ENCODE results near the gene USP14.

The USP14 gene

DNA sequence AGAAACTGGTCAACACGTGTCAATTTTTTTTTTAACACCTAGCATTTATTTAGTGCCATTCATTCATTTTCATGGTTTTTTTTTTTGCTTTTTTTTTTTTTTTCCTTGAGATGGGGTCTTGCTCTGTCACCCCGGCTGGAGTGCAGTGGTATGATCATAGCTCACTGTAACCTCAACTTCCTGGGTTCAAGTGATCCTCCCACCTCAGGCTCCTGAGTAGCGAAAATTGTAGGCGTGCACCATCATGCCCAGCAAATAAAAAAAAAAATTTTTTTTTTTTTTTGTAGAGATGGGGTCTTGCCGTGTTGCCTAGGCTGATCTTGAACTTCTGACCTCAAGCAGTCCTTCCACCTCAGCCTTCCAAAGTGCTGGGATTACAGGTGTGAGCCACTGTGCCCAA, 21.1 kb downstream of the USP14 start:
- no peak overlapping the region for H3K27ac ChIP-seq (ENCODE audit: low read length)

DNA sequence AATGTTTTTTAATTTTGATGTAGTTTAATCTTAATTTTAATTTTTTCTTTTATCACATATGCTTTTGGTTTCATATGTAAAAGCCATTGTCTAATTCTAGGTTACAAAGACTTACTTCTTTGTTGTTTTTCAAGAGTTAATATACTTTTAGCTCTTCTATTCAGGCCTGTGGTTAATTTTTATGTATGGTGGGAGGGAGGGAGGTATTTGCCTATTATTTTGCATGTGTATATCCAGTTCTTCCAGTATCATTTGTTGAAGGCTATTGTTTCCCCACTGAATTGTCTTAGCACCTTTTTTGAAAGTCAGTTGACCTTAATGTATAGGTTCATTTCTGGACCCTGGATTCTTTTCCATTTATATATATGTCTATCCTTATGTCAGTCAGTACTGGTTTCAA, 23.4 kb downstream of the USP14 start:
- Histone ChIP-seq H3K4me1 (ENCODE audit: control insufficient read depth in 1 of 2, insufficient read depth in 2 of 2, low read length in 2 of 2) (peaks cover 0 to 20% of the 10 kb centered on the region in 2 donors), H3K4me3 (ENCODE audit: low read depth in 1 of 2, low read length in 2 of 2) (no peak overlapping the region), H3K27me3 (ENCODE audit: low read depth, low read length) (no peaks in the 10 kb centered on the region), H3K27ac (ENCODE audit: low read length) (no peak overlapping the region), H3K36me3 (ENCODE audit: control insufficient read depth in 1 of 2, insufficient read depth in 2 of 2, low read length in 2 of 2) (peaks cover 22 to 25% of the 10 kb centered on the region in 2 donors), H3K9me3 (ENCODE audit: control insufficient read depth in 1 of 2, low read length in 2 of 2) (no peaks in the 10 kb centered on the region)

More for the DNA sequence above, 21.1 kb downstream of the USP14 start:
- no peak overlapping the region for H3K4me3 ChIP-seq (ENCODE audit: low read depth in 1 of 2, low read length in 2 of 2)
- H3K27me3 ChIP-seq (ENCODE audit: low read depth, low read length) = no peaks in the 10 kb centered on the region
- H3K36me3 ChIP-seq (ENCODE audit: control insufficient read depth in 1 of 2, insufficient read depth in 2 of 2, low read length in 2 of 2) = peaks cover 14 to 25% of the 10 kb centered on the region in 2 donors
- H3K9me3 ChIP-seq (ENCODE audit: control insufficient read depth in 1 of 2, low read length in 2 of 2) = no peaks in the 10 kb centered on the region
- peaks cover 0 to 20% of the 10 kb centered on the region in 2 donors for H3K4me1 ChIP-seq (ENCODE audit: control insufficient read depth in 1 of 2, insufficient read depth in 2 of 2, low read length in 2 of 2)

DNA sequence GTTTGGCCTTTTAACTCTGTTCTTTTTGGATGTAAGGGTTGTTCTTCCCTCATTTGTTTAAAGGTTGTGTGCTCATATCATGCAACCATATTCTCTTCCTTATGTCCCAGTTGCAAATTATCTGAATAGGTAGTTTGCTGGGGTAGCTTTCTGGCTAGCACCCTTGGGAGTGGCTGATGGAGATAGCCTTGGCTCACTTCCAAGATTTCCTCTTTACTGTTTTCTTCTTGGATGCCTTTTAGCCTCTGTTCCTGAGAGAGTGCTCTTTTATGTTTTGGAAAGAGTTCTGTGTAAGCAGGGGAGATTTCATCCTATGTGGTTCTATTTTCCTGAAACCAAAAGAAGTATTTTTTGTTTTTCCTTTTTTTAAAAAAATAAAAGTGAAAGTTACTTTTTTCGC, 25.4 kb downstream of the USP14 start:
- H3K36me3 ChIP-seq (ENCODE audit: control insufficient read depth in 1 of 2, insufficient read depth in 2 of 2, low read length in 2 of 2) = peaks cover 22 to 23% of the 10 kb centered on the region in 2 donors
- no peak overlapping the region for H3K27ac ChIP-seq (ENCODE audit: low read length)

DNA sequence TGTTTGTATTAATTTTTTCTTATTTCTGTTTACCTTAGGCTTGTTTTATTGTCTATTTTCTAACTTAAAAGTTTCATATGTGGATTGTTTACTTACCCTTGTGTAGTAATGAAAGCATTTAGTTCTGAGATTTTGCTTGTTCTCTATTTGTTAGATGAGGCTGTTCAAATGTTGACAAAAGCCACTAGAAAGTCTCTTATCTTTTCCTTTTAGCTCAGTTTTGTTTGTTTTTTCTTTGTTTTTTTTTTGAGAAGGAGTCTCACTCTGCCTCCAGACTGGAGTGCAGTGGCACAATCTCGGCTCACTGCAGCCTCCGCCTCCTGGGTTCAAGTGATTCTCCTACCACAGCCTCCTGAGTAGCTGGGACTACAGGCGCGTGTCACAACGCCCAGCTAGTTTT, 30.9 kb downstream of the USP14 start:
- no peak overlapping the region for H3K27ac ChIP-seq (ENCODE audit: low read length)
- no peaks in the 10 kb centered on the region for H3K4me1 ChIP-seq (ENCODE audit: control insufficient read depth in 1 of 2, insufficient read depth in 2 of 2, low read length in 2 of 2)
- H3K9me3 ChIP-seq (ENCODE audit: control insufficient read depth in 1 of 2, low read length in 2 of 2) = no peaks in the 10 kb centered on the region
- no peak overlapping the region for H3K4me3 ChIP-seq (ENCODE audit: low read depth in 1 of 2, low read length in 2 of 2)
- H3K36me3 ChIP-seq (ENCODE audit: control insufficient read depth in 1 of 2, insufficient read depth in 2 of 2, low read length in 2 of 2) = peaks cover 0 to 10% of the 10 kb centered on the region in 2 donors
- H3K27me3 ChIP-seq (ENCODE audit: low read depth, low read length) = no peaks in the 10 kb centered on the region

More for the DNA sequence above, 25.4 kb downstream of the USP14 start:
- H3K27me3 ChIP-seq (ENCODE audit: low read depth, low read length) = no peaks in the 10 kb centered on the region
- no peak overlapping the region for H3K4me3 ChIP-seq (ENCODE audit: low read depth in 1 of 2, low read length in 2 of 2)
- H3K4me1 ChIP-seq (ENCODE audit: control insufficient read depth in 1 of 2, insufficient read depth in 2 of 2, low read length in 2 of 2) = peaks cover 0 to 11% of the 10 kb centered on the region in 2 donors
- no peaks in the 10 kb centered on the region for H3K9me3 ChIP-seq (ENCODE audit: control insufficient read depth in 1 of 2, low read length in 2 of 2)

DNA sequence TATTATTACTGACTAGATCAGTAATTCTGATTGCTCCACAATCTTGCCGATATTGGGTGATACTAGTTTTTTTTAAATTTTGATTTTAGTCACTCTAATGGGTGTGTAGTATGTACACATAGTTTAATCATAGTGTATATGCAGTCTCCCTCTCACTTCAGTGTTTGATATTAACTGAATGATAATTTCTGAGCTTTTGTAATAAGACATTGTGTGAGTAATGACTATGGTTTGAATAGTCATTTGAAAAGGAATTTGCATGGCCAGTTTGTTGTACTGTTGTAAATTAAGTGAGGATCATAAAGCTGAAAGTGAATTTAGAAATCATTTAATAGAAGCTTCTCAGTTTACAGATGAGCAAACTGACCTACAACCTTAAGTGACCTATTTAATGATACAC, 33.4 kb downstream of the USP14 start:
- no peak overlapping the region for H3K27ac ChIP-seq (ENCODE audit: low read length)
- peaks cover 0 to 3% of the 10 kb centered on the region in 2 donors for H3K36me3 ChIP-seq (ENCODE audit: control insufficient read depth in 1 of 2, insufficient read depth in 2 of 2, low read length in 2 of 2)
- no peaks in the 10 kb centered on the region for H3K4me1 ChIP-seq (ENCODE audit: control insufficient read depth in 1 of 2, insufficient read depth in 2 of 2, low read length in 2 of 2)
- H3K9me3 ChIP-seq (ENCODE audit: control insufficient read depth in 1 of 2, low read length in 2 of 2) = no peaks in the 10 kb centered on the region
- H3K4me3 ChIP-seq (ENCODE audit: low read depth in 1 of 2, low read length in 2 of 2) = no peak overlapping the region
- no peaks in the 10 kb centered on the region for H3K27me3 ChIP-seq (ENCODE audit: low read depth, low read length)

DNA sequence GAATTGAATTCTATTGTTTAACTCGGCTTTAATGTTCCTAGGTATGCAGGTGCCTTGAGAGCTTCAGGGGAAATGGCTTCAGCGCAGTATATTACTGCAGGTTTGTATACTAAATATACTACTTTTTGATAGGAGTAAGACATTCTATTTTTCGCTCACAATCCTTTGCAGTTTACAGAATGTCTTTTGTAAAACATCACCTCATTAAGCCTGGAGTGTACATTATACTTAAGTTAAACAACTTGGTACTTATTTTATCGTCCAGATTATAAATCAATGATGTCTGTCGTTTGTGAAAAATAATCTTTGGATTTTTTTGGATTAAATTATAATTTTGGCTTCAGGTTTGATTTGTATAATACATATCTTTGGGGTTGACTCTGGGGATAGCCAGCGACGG, 34.4 kb downstream of the USP14 start:
- Histone ChIP-seq H3K9me3 (ENCODE audit: control insufficient read depth in 1 of 2, low read length in 2 of 2) (no peaks in the 10 kb centered on the region), H3K4me3 (ENCODE audit: low read depth in 1 of 2, low read length in 2 of 2) (no peak overlapping the region), H3K4me1 (ENCODE audit: control insufficient read depth in 1 of 2, insufficient read depth in 2 of 2, low read length in 2 of 2) (no peaks in the 10 kb centered on the region), H3K27me3 (ENCODE audit: low read depth, low read length) (no peaks in the 10 kb centered on the region), H3K27ac (ENCODE audit: low read length) (no peak overlapping the region), H3K36me3 (ENCODE audit: control insufficient read depth in 1 of 2, insufficient read depth in 2 of 2, low read length in 2 of 2) (peaks cover 5 to 10% of the 10 kb centered on the region in 2 donors)

DNA sequence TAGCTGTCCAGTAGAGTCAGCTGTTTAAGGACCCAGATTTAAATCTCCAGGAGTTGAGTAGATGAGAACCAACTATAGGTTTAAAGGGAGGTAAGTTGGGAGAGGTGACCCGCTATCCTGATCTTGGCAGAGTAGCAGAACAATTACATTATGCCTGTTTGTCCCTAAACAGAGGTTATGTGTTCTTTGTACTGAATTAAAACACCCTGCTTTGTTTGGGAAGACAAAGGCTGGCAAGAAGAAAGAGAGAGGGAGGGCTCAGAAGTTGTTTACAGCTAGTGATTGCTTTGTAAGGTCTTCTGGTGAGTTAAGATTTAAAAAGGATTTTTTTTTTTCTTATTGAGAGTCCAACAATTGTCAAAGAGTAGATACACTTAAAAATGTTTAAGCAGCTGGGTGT, 37.3 kb downstream of the USP14 start:
- no peak overlapping the region for H3K4me3 ChIP-seq (ENCODE audit: low read depth in 1 of 2, low read length in 2 of 2)
- H3K27ac ChIP-seq (ENCODE audit: low read length) = no peak overlapping the region
- H3K27me3 ChIP-seq (ENCODE audit: low read depth, low read length) = no peaks in the 10 kb centered on the region
- peaks cover 15 to 31% of the 10 kb centered on the region in 2 donors for H3K36me3 ChIP-seq (ENCODE audit: control insufficient read depth in 1 of 2, insufficient read depth in 2 of 2, low read length in 2 of 2)
- H3K4me1 ChIP-seq (ENCODE audit: control insufficient read depth in 1 of 2, insufficient read depth in 2 of 2, low read length in 2 of 2) = no peaks in the 10 kb centered on the region
- no peaks in the 10 kb centered on the region for H3K9me3 ChIP-seq (ENCODE audit: control insufficient read depth in 1 of 2, low read length in 2 of 2)

DNA sequence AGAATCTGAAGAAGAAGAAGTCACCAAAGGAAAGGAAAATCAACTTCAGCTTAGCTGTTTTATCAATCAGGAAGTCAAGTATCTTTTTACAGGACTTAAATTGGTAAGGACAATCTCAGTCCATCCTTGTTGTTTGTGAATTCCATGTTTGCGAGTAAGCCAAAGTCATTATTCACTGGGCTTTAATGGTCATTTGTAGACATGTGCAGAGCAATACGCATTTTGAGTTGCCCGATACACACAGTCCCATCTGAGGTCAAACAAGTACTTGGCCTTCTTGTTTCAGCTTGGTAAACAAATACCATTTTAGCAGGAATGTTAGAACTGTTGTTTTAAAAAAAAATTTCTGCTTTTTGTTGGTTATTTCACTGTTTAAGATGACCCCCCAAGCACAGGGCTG, 40.9 kb downstream of the USP14 start:
- Histone ChIP-seq H3K4me1 (ENCODE audit: control insufficient read depth in 1 of 2, insufficient read depth in 2 of 2, low read length in 2 of 2) (no peaks in the 10 kb centered on the region), H3K27me3 (ENCODE audit: low read depth, low read length) (no peaks in the 10 kb centered on the region), H3K36me3 (ENCODE audit: control insufficient read depth in 1 of 2, insufficient read depth in 2 of 2, low read length in 2 of 2) (peaks cover 34 to 50% of the 10 kb centered on the region in 2 donors), H3K9me3 (ENCODE audit: control insufficient read depth in 1 of 2, low read length in 2 of 2) (no peaks in the 10 kb centered on the region), H3K27ac (ENCODE audit: low read length) (no peak overlapping the region), H3K4me3 (ENCODE audit: low read depth in 1 of 2, low read length in 2 of 2) (no peak overlapping the region)

DNA sequence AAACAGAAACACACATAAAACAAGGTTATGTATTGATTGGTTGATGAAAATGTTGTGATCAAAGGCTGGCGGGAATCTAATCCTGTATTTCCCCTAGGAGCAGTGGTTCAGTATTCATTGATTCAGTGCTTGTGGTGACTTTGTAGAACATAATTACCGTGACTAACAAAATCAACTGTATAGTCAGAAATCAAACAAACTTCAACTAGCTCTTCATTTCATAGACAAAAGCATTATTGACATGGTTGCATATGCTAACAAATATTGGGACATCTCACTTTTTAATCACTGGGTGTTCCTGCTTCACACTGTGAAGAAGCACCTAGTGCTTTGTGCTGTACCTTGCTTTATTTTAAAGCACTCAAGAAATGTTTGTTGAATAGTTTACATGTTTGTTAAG, 41.4 kb downstream of the USP14 start:
- Histone ChIP-seq H3K4me3 (ENCODE audit: low read depth in 1 of 2, low read length in 2 of 2) (no peak overlapping the region), H3K36me3 (ENCODE audit: control insufficient read depth in 1 of 2, insufficient read depth in 2 of 2, low read length in 2 of 2) (peaks cover 37 to 55% of the 10 kb centered on the region in 2 donors), H3K9me3 (ENCODE audit: control insufficient read depth in 1 of 2, low read length in 2 of 2) (no peaks in the 10 kb centered on the region), H3K27me3 (ENCODE audit: low read depth, low read length) (no peaks in the 10 kb centered on the region), H3K27ac (ENCODE audit: low read length) (no peak overlapping the region), H3K4me1 (ENCODE audit: control insufficient read depth in 1 of 2, insufficient read depth in 2 of 2, low read length in 2 of 2) (no peaks in the 10 kb centered on the region)

DNA sequence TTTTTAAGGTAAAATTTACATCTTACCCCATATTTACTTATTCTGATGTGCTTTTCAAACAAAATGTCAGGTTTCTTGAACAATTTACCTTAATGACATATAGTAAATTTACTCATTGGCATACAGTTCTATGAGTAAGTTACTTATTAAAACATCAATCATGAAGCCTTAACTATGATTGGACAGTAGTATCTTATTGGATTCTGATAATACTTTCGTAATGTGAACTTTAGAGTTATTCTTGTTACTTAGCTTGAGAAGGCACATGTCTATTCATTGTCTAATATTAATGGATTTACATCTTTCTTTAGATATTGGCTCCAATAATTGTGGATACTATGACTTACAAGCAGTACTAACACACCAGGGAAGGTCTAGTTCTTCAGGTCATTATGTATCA, 51.7 kb downstream of the USP14 start:
- H3K27ac ChIP-seq (ENCODE audit: low read length) = no peak overlapping the region
- H3K9me3 ChIP-seq (ENCODE audit: control insufficient read depth in 1 of 2, low read length in 2 of 2) = no peaks in the 10 kb centered on the region
- H3K27me3 ChIP-seq (ENCODE audit: low read depth, low read length) = no peaks in the 10 kb centered on the region
- H3K4me1 ChIP-seq (ENCODE audit: control insufficient read depth in 1 of 2, insufficient read depth in 2 of 2, low read length in 2 of 2) = peaks cover 0 to 4% of the 10 kb centered on the region in 2 donors
- H3K4me3 ChIP-seq (ENCODE audit: low read depth in 1 of 2, low read length in 2 of 2) = no peak overlapping the region
- peaks cover 35 to 53% of the 10 kb centered on the region in 2 donors for H3K36me3 ChIP-seq (ENCODE audit: control insufficient read depth in 1 of 2, insufficient read depth in 2 of 2, low read length in 2 of 2)

DNA sequence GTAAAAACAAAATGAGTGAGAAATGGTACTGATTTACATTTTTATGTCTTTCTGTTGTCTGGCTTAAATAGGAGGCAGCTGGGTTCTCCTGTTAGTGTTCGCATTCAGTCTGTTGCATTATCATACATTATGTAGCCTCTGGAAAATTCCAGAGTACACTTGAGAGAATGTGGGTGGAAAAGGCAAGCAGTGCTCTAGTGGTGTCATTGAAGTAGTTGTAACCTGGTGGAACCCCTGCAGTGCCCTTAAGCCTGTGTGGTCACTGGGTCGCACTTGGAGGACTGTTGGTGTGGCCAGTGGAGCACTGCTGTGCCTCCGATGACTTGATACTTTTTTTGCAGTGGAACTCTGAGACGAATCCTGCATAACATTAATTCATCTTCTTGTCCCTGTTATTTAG, 52.4 kb downstream of the USP14 start:
- no peaks in the 10 kb centered on the region for H3K9me3 ChIP-seq (ENCODE audit: control insufficient read depth in 1 of 2, low read length in 2 of 2)
- no peak overlapping the region for H3K4me3 ChIP-seq (ENCODE audit: low read depth in 1 of 2, low read length in 2 of 2)
- H3K27me3 ChIP-seq (ENCODE audit: low read depth, low read length) = no peaks in the 10 kb centered on the region
- peaks cover 0 to 4% of the 10 kb centered on the region in 2 donors for H3K4me1 ChIP-seq (ENCODE audit: control insufficient read depth in 1 of 2, insufficient read depth in 2 of 2, low read length in 2 of 2)
- peaks cover 33 to 53% of the 10 kb centered on the region in 2 donors for H3K36me3 ChIP-seq (ENCODE audit: control insufficient read depth in 1 of 2, insufficient read depth in 2 of 2, low read length in 2 of 2)
- H3K27ac ChIP-seq (ENCODE audit: low read length) = no peak overlapping the region

DNA sequence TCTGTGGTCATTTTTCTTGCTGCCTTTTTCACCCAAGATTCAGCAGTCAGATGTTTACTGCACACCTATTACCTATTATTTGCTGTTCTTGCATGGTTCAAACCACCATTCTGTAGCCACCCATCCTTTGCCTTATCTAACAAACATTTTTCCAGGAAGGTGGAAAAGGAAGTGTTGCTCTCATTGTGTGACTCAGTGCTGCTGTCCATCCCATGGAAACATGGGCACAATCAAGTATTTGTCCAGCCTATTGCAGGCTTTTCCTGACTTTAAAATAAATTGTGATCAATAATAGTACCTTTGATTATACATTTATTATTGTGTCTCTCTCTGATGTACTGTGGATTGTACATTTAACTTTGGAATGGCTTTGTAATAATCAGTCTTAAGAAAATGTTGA, 53.2 kb downstream of the USP14 start:
- peaks cover 38 to 56% of the 10 kb centered on the region in 2 donors for H3K36me3 ChIP-seq (ENCODE audit: control insufficient read depth in 1 of 2, insufficient read depth in 2 of 2, low read length in 2 of 2)

More for the DNA sequence above, 53.2 kb downstream of the USP14 start:
- Histone ChIP-seq H3K27ac (ENCODE audit: low read length) (no peak overlapping the region), H3K27me3 (ENCODE audit: low read depth, low read length) (no peaks in the 10 kb centered on the region), H3K9me3 (ENCODE audit: control insufficient read depth in 1 of 2, low read length in 2 of 2) (no peaks in the 10 kb centered on the region), H3K4me1 (ENCODE audit: control insufficient read depth in 1 of 2, insufficient read depth in 2 of 2, low read length in 2 of 2) (peaks cover 0 to 4% of the 10 kb centered on the region in 2 donors), H3K4me3 (ENCODE audit: low read depth in 1 of 2, low read length in 2 of 2) (no peak overlapping the region)
